HepG2 (cell line): ENCODE results near the gene EEF2. TPM values are rescaled to one million over a fixed set of nuclear protein-coding genes. Genes with fewer than 3 reads are reported as not detected.

ENCODE experiments used
- BRD4 ChIP-seq: sonication (generic); formaldehyde crosslinking; IDR thresholded peaks from 2 replicates; pipeline ENCODE4 v1.4.0; 2020; ENCODE audit warnings: missing genetic modification reagents
- MEIS2 ChIP-seq: sonication (generic); formaldehyde crosslinking; IDR thresholded peaks from 2 replicates; pipeline ENCODE4 v1.9.0; 2021; ENCODE audit warnings: mild to moderate bottlenecking, missing genetic modification reagents
- MXD3 ChIP-seq: IDR thresholded peaks from 2 replicates; pipeline ENCODE4 v1.6.1; 2016; ENCODE audit warnings: mild to moderate bottlenecking, missing biosample characterization, missing genetic modification reagents
- NBN ChIP-seq: fragments of 450-650 bp; conservative IDR thresholded peaks from 2 replicates; pipeline ENCODE4 v1.6.1; 2017
- NFE2L2 ChIP-seq: fragments of 150-350 bp; IDR thresholded peaks from 2 replicates; pipeline ENCODE4 v1.6.1; 2014; ENCODE audit warnings: low read length
- REST ChIP-seq, 2 experiments: IDR thresholded peaks; 2 replicates each; pipeline ENCODE4 v1.6.1; 2011 to 2012; ENCODE audit warnings: low read length in 2 of 2, borderline replicate concordance in 1 of 2, low read depth in 1 of 2, mild to moderate bottlenecking in 1 of 2, moderate library complexity in 1 of 2
- RFX5 ChIP-seq: IDR thresholded peaks from 2 replicates; pipeline ENCODE4 v1.6.1; 2011; ENCODE audit warnings: low read depth, low read length, improper control_type of control experiment
- SAP130 ChIP-seq: IDR thresholded peaks from 2 replicates; pipeline ENCODE4 v1.6.1; 2016; ENCODE audit warnings: low read depth
- SIN3A ChIP-seq: IDR thresholded peaks from 2 replicates; pipeline ENCODE4 v1.6.1; 2011; ENCODE audit warnings: low read depth, mild to moderate bottlenecking, control low read depth, low read length, borderline replicate concordance
- SOX6 ChIP-seq, 2 experiments: fragments of 450-650 bp in 1 of 2; sonication (generic) in 1 of 2; formaldehyde crosslinking in 1 of 2; IDR thresholded peaks; 2 replicates each; pipeline versions ENCODE4 v1.4.0 to v1.6.1; 2017 to 2020; ENCODE audit warnings: antibody characterized with exemption in 1 of 2, mild to moderate bottlenecking in 1 of 2, missing genetic modification reagents in 1 of 2
- SPEN ChIP-seq: sonication (generic); formaldehyde crosslinking; IDR thresholded peaks from 2 replicates; pipeline ENCODE4 v1.5.1; 2020; ENCODE audit warnings: low read depth, mild to moderate bottlenecking, missing genetic modification reagents
- ZBTB20 ChIP-seq: sonication (generic); formaldehyde crosslinking; IDR thresholded peaks from 2 replicates; pipeline ENCODE4 v1.8.1; 2023; ENCODE audit warnings: missing genetic modification reagents, low read depth, mild to moderate bottlenecking, borderline replicate concordance
- ZBTB7A ChIP-seq: sonication (generic); formaldehyde crosslinking; IDR thresholded peaks from 2 replicates; pipeline ENCODE4 v1.8.0; 2022; ENCODE audit warnings: mild to moderate bottlenecking, missing genetic modification reagents
- ZNF460 ChIP-seq: sonication (generic); formaldehyde crosslinking; IDR thresholded peaks from 2 replicates; pipeline ENCODE4 v1.5.1; 2020; ENCODE audit warnings: missing genetic modification reagents, mild to moderate bottlenecking, borderline replicate concordance
- ZNF652 ChIP-seq: IDR thresholded peaks from 2 replicates; pipeline ENCODE4 v1.6.1; 2016; ENCODE audit warnings: low read depth, borderline replicate concordance
- ZNF746 ChIP-seq: sonication (generic); formaldehyde crosslinking; IDR thresholded peaks from 2 replicates; pipeline ENCODE4 v1.8.0; 2022; ENCODE audit warnings: mild to moderate bottlenecking, missing genetic modification reagents
- ZSCAN21 ChIP-seq: sonication (generic); formaldehyde crosslinking; IDR thresholded peaks from 2 replicates; pipeline ENCODE4 v1.8.0; 2022; ENCODE audit warnings: mild to moderate bottlenecking, missing genetic modification reagents, moderate library complexity, borderline replicate concordance
- ZSCAN9 ChIP-seq: IDR thresholded peaks from 2 replicates; pipeline ENCODE4 v1.6.1; 2016; ENCODE audit warnings: borderline replicate concordance
- polyA plus RNA-seq, 8 experiments: library from polyadenylated mRNA; depleted of rRNA in 3 of 8; stranded (reverse) in 7 of 8; unstranded in 1 of 8; fragments of >200 nt; fragmentation: Illumina TruSeq in 4 of 8; extraction: Trizol in 4 of 8; gene quantifications; 2 replicates each; pipeline versions ENCODE4 v1.2.1 to v1.2.3, GENCODE V29; 2011 to 2016; ENCODE audit warnings: low read depth in 4 of 8, missing spikeins in 1 of 8, mixed read lengths in 1 of 8; ENCODE audit not compliant: insufficient read depth in 1 of 8
- total RNA-seq, 5 experiments: library from RNA; depleted of rRNA; stranded (reverse); fragments of >200 nt; fragmentation: Illumina TruSeq; extraction: Trizol; gene quantifications; 2 replicates each; pipeline ENCODE4 v1.2.3, GENCODE V29; 2016; ENCODE audit warnings: low read depth in 1 of 5
- TF ChIP-seq, protein P1 (sequence below): sonication (generic); formaldehyde crosslinking; IDR thresholded peaks from 2 replicates; pipeline ENCODE4; 2020; ENCODE audit warnings: missing genetic modification reagents, mild to moderate bottlenecking, borderline replicate concordance
- TF ChIP-seq, protein P2 (sequence below): sonication (generic); formaldehyde crosslinking; IDR thresholded peaks from 2 replicates; pipeline ENCODE4 v1.5.0; 2020; ENCODE audit warnings: missing genetic modification reagents

The EEF2 gene
- total and polyA plus RNA-seq, 2 of the 13 experiments (the other 11 are each of a cell fraction or from before 2014, with no cell fraction given), result 1,441 to 1,777 TPM

- peak; percentile 30; the same call in 1 of the 2 replicates for TF ChIP-seq ZNF652 (CRISPR knock-in tag)
- TF ChIP-seq ZBTB20 (CRISPR knock-in tag), result no peak
- no peak for TF ChIP-seq RFX5
- TF ChIP-seq NBN, result no peak
- TF ChIP-seq ZBTB7A (CRISPR knock-in tag), result no peak
- TF ChIP-seq, protein P1, sequence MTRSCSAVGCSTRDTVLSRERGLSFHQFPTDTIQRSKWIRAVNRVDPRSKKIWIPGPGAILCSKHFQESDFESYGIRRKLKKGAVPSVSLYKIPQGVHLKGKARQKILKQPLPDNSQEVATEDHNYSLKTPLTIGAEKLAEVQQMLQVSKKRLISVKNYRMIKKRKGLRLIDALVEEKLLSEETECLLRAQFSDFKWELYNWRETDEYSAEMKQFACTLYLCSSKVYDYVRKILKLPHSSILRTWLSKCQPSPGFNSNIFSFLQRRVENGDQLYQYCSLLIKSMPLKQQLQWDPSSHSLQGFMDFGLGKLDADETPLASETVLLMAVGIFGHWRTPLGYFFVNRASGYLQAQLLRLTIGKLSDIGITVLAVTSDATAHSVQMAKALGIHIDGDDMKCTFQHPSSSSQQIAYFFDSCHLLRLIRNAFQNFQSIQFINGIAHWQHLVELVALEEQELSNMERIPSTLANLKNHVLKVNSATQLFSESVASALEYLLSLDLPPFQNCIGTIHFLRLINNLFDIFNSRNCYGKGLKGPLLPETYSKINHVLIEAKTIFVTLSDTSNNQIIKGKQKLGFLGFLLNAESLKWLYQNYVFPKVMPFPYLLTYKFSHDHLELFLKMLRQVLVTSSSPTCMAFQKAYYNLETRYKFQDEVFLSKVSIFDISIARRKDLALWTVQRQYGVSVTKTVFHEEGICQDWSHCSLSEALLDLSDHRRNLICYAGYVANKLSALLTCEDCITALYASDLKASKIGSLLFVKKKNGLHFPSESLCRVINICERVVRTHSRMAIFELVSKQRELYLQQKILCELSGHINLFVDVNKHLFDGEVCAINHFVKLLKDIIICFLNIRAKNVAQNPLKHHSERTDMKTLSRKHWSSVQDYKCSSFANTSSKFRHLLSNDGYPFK (CRISPR knock-in tag), result no peak; the same call in 1 of the 2 replicates
- TF ChIP-seq SIN3A, result no peak; the same call in 1 of the 2 replicates
- no peak for TF ChIP-seq MEIS2 (CRISPR knock-in tag)
- TF ChIP-seq, protein P2, sequence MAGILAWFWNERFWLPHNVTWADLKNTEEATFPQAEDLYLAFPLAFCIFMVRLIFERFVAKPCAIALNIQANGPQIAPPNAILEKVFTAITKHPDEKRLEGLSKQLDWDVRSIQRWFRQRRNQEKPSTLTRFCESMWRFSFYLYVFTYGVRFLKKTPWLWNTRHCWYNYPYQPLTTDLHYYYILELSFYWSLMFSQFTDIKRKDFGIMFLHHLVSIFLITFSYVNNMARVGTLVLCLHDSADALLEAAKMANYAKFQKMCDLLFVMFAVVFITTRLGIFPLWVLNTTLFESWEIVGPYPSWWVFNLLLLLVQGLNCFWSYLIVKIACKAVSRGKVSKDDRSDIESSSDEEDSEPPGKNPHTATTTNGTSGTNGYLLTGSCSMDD, result no peak
- no peak for TF ChIP-seq MXD3 (CRISPR knock-in tag)
- no peak for TF ChIP-seq NFE2L2
- no peak for TF ChIP-seq REST (IDR thresholded peaks at IDR 0.05; ENCODE audit: borderline replicate concordance in 1 of 2, low read depth in 1 of 2, low read length in 2 of 2)
- no peak for TF ChIP-seq ZNF746 (CRISPR knock-in tag)
- TF ChIP-seq SPEN (CRISPR knock-in tag), result 0 out of 2 replicates have a peak, but pooled peaks have one; percentile 21
- TF ChIP-seq SOX6 (IDR thresholded peaks at IDR 0.05), result no peak
- TF ChIP-seq SOX6 (CRISPR knock-in tag; IDR thresholded peaks at IDR 0.05), result peak; percentile 53
- TF ChIP-seq ZSCAN21 (CRISPR knock-in tag), result no peak
- no peak for TF ChIP-seq BRD4 (CRISPR knock-in tag)
- no peak for TF ChIP-seq ZNF460 (CRISPR knock-in tag)
- TF ChIP-seq ZSCAN9 (CRISPR knock-in tag), result no peak
- peak; percentile 87 for TF ChIP-seq SAP130 (CRISPR knock-in tag)
Observed at GRCh38 chr19:3968556-3969434, 16.5 kb downstream of the EEF2 start (continued).
